GM12878 (cell line): ENCODE data around the gene CLIC5. TPM values are rescaled to one million over a fixed set of nuclear protein-coding genes. Genes with fewer than 3 reads are reported as not detected.

Source experiments
- ATAC-seq: fragments of 200-7000 bp; cut with Tn5 transposase; 3 replicates; pipeline ENCODE4 v1.9.1; 2020; ENCODE audit warnings: mild to moderate bottlenecking, moderate library complexity
- BruUV-seq: library from RNA; stranded (reverse); fragments of 400-500 nt; replicated peaks from 2 replicates; lab custom pipeline; 2021; lab: Mats Ljungman, UMichigan
- CTCF ChIA-PET: fragments of 300-600 bp; sonication (Branson Sonifier 250); formaldehyde crosslinking; extraction: SDS; loops from one replicate; lab custom pipeline; 2021; ENCODE audit warnings: inconsistent platforms; lab: Yijun Ruan, JAX
- POLR2A ChIA-PET: fragments of 350-600 bp; formaldehyde crosslinking; extraction: SDS; loops from one replicate; lab custom pipeline; 2021; ENCODE audit warnings: inconsistent platforms; lab: Charles Lee
- RAD21 ChIA-PET: fragments of 300-600 bp; sonication (Branson Sonifier 250); formaldehyde crosslinking; loops from one replicate; lab custom pipeline; 2023; ENCODE audit warnings: antibody characterized with exemption; ENCODE audit not compliant: unreplicated experiment; lab: Charles Lee
- SMC1A ChIA-PET: fragments of 300-600 bp; sonication (Branson Sonifier 250); formaldehyde crosslinking; loops from one replicate; lab custom pipeline; 2023; ENCODE audit not compliant: unreplicated experiment, uncharacterized antibody; lab: Charles Lee
- DNase-seq: peaks from one replicate; pipeline ENCODE4 v3.0.0-alpha.2; 2011; ENCODE audit warnings: low read depth, low spot score
- FAIRE-seq: peaks from 3 replicates; lab custom pipeline; 2011; peaks lifted over from hg19 to GRCh38; lab: Jason Lieb, UNC
- H2AFZ ChIP-seq: 2 replicates; pipeline ENCODE4 v1.6.0; 2011; ENCODE audit warnings: low read depth, low read length, control low read depth; ENCODE audit not compliant: control insufficient read depth
- H3K27ac ChIP-seq: 2 replicates; pipeline ENCODE4 v1.5.1; 2011; ENCODE audit warnings: control low read depth; ENCODE audit not compliant: control insufficient read depth, insufficient read depth
- H3K27me3 ChIP-seq, 2 experiments: replicated peaks in 1 of 2; 2 replicates each; pipeline versions ENCODE4 v1.6.0 to v1.6.1; 2011; ENCODE audit warnings: low read length in 1 of 2; ENCODE audit not compliant: control insufficient read depth in 2 of 2, insufficient read depth in 2 of 2
- H3K36me3 ChIP-seq, 2 experiments: 2 replicates each; pipeline ENCODE4 v1.5.1; 2011; ENCODE audit warnings: low read length in 1 of 2; ENCODE audit not compliant: control insufficient read depth in 2 of 2, insufficient read depth in 2 of 2
- H3K4me1 ChIP-seq: 2 replicates; pipeline ENCODE4 v1.6.1; 2011; ENCODE audit warnings: mild to moderate bottlenecking, low read length, moderate library complexity, mixed read lengths; ENCODE audit not compliant: control insufficient read depth, insufficient read depth
- H3K4me2 ChIP-seq: 2 replicates; pipeline ENCODE4 v1.6.0; 2011; ENCODE audit warnings: control low read depth; ENCODE audit not compliant: control insufficient read depth, insufficient read depth
- H3K4me3 ChIP-seq: fragments of 200-600 bp; sonication (generic); 2 replicates; pipeline ENCODE4 v1.5.1; 2016
- H3K79me2 ChIP-seq: 2 replicates; pipeline ENCODE4 v1.6.0; 2011; ENCODE audit warnings: low read length; ENCODE audit not compliant: control insufficient read depth, insufficient read depth
- H3K9ac ChIP-seq: 2 replicates; pipeline ENCODE4 v1.8.0; 2011; ENCODE audit warnings: low read length, control low read depth, mixed read lengths; ENCODE audit not compliant: control insufficient read depth, insufficient read depth
- H3K9me3 ChIP-seq: replicated peaks from 3 replicates; pipeline ENCODE4 v1.5.1; 2011; ENCODE audit warnings: mild to moderate bottlenecking, low read length; ENCODE audit not compliant: control insufficient read depth, insufficient read depth
- H4K20me1 ChIP-seq: 2 replicates; pipeline ENCODE4 v1.6.0; 2011; ENCODE audit not compliant: control insufficient read depth, insufficient read depth
- CEBPB ChIP-seq, 2 experiments: fragments of 150-350 bp in 1 of 2; IDR thresholded peaks; 2 replicates each; pipeline ENCODE4 v1.6.1; 2012 to 2014; ENCODE audit warnings: low read depth in 2 of 2, low read length in 2 of 2, borderline replicate concordance in 1 of 2, inconsistent platforms in 1 of 2
- DPF2 ChIP-seq: fragments of 450-650 bp; IDR thresholded peaks from 2 replicates; pipeline ENCODE4 v1.6.1; 2017; ENCODE audit warnings: mild to moderate bottlenecking
- IRF5 ChIP-seq: fragments of 450-650 bp; IDR thresholded peaks from 2 replicates; pipeline ENCODE4 v1.6.1; 2017; ENCODE audit warnings: borderline replicate concordance
- MAX ChIP-seq: IDR thresholded peaks from 2 replicates; pipeline ENCODE4 v1.6.1; 2012; ENCODE audit warnings: low read depth, low read length, improper control_type of control experiment
- MXI1 ChIP-seq: fragments of 150-350 bp; IDR thresholded peaks from 2 replicates; pipeline ENCODE4 v1.6.1; 2011; ENCODE audit warnings: low read depth, mild to moderate bottlenecking, inconsistent platforms, low read length, improper control_type of control experiment
- MYC ChIP-seq: IDR thresholded peaks from 2 replicates; pipeline ENCODE4 v1.6.1; 2011; ENCODE audit warnings: mild to moderate bottlenecking, low read length, moderate library complexity, inconsistent platforms; ENCODE audit not compliant: insufficient read depth, insufficient replicate concordance, insufficient read length, severe bottlenecking
- REST ChIP-seq: IDR thresholded peaks from 2 replicates; pipeline ENCODE4 v1.6.1; 2012; ENCODE audit warnings: mild to moderate bottlenecking, low read depth, low read length
- SMARCA5 ChIP-seq: fragments of 450-650 bp; IDR thresholded peaks from 2 replicates; pipeline ENCODE4 v1.6.1; 2017; ENCODE audit warnings: mild to moderate bottlenecking
- SMC3 ChIP-seq: IDR thresholded peaks from 2 replicates; pipeline ENCODE4 v1.6.1; 2011; ENCODE audit warnings: low read length, improper control_type of control experiment, borderline replicate concordance
- TAF1 ChIP-seq: IDR thresholded peaks from 2 replicates; pipeline ENCODE4 v1.6.1; 2011; ENCODE audit warnings: mild to moderate bottlenecking, low read depth, low read length, borderline replicate concordance
- YBX1 ChIP-seq: fragments of 450-650 bp; IDR thresholded peaks from 2 replicates; pipeline ENCODE4 v1.6.1; 2016; ENCODE audit warnings: antibody characterized with exemption
- ZBTB11 ChIP-seq: fragments of 450-650 bp; formaldehyde crosslinking; IDR thresholded peaks from 2 replicates; pipeline ENCODE4 v1.5.0; 2022; ENCODE audit warnings: mild to moderate bottlenecking, missing genetic modification characterization
- WGBS: methylation state at CpG from one replicate; pipeline ENCODE4 v1.1.6; 2016; ENCODE audit warnings: low lambda C conversion rate; ENCODE audit not compliant: insufficient replicate concordance, insufficient coverage; ENCODE audit errors: missing lambda C conversion rate; 5-methylcytosine and 5-hydroxymethylcytosine counted together
- in situ Hi-C: fragments of 300-500 bp; cut with MboI; formaldehyde crosslinking; loops from 9 replicates; pipeline ENCODE4 v1.14.3; 2018; ENCODE audit warnings: mixed read lengths
- intact Hi-C: fragments of 100-400 bp; cut with micrococcal nuclease; formaldehyde crosslinking; loops from one replicate; pipeline ENCODE4 v1.14.2; 2022; ENCODE audit not compliant: unreplicated experiment
- polyA plus RNA-seq, 11 experiments: library from polyadenylated mRNA; depleted of rRNA in 4 of 11; unstranded in 6 of 11; stranded (reverse) in 5 of 11; fragments of >200 nt; fragmentation: Nextera tagmentation in 4 of 11; fragmentation: Illumina TruSeq in 1 of 11; extraction: Ambion mirVana in 4 of 11; extraction: Trizol in 1 of 11; gene quantifications; 1 replicate in 1 of 11; 2 replicates in 10 of 11; pipeline versions ENCODE4 v1.2.1 to v1.2.3, GENCODE V29; 2011 to 2016; ENCODE audit warnings: inconsistent platforms in 2 of 11, missing spikeins in 2 of 11, low read depth in 1 of 11
- total RNA-seq, 4 experiments: library from RNA; depleted of rRNA in 3 of 4; stranded (reverse); fragments of >200 nt in 3 of 4; fragmentation: Illumina TruSeq in 1 of 4; extraction: Trizol in 1 of 4; gene quantifications; 2 replicates each; pipeline versions ENCODE4 v1.2.1 to v1.2.3, GENCODE V29; 2013 to 2021

The CLIC5 gene
- total and polyA plus RNA-seq, 10 of the 15 experiments (the other 5 are each of a cell fraction or from before 2014, with no cell fraction given): 0.01 to 0.08 (median 0.02) TPM; not detected in 7

- TF ChIP-seq MXI1 (no peak), SMC3 (no peak), SMARCA5 (no peak), TAF1 (no peak), ZBTB11 (CRISPR knock-in tag) (no peak), MYC (no peak), DPF2 (no peak), CEBPB (IDR thresholded peaks at IDR 0.05; ENCODE audit: borderline replicate concordance in 1 of 2, low read depth in 2 of 2, low read length in 2 of 2) (no peak), IRF5 (no peak), YBX1 (no peak), MAX (no peak), REST (no peak)
- Histone ChIP-seq H3K27me3 (peaks cover 4 to 13% of the 10 kb centered on the region in 2 experiments; a peak in 3 of 4 replicates), H3K36me3 (no peaks in the 10 kb centered on the region), H4K20me1 (no peaks in the 10 kb centered on the region), H3K27ac (no peak overlapping the region), H3K4me3 (no peak overlapping the region), H3K9me3 (no peaks in the 10 kb centered on the region; the same call in 2 of the 3 replicates), H3K9ac (no peak overlapping the region), H3K4me2 (no peak overlapping the region), H3K79me2 (no peaks in the 10 kb centered on the region), H2AFZ (no peak overlapping the region), H3K4me1 (peaks cover 10% of the 10 kb centered on the region)
- in situ Hi-C loops (no loop called here), intact Hi-C loops (no loop called here)
- no peak for DNase-seq
- ChIA-PET SMC1A (interaction anchor here (1.3 to 1.7 kb wide), 2 partner anchors 11 to 30 kb away, joined by 3 to 6 read pairs; no protein-coding TSS in a partner anchor), CTCF (interaction anchor here (1.0 kb wide), 1 partner anchor 79 kb away, joined by 4 read pairs; no protein-coding TSS in a partner anchor), POLR2A (no interaction called here), RAD21 (interaction anchor here (1.2 to 1.4 kb wide), 2 partner anchors 118 to 211 kb away, joined by 3 read pairs; no protein-coding TSS in a partner anchor)
- no peak for ATAC-seq
- no TSS peak for BruUV-seq
- no peak for FAIRE-seq
- WGBS: 45% methylated on average over 3 of the region's 3 CpGs
Measured at GRCh38 chr6:46010270-46010669, 5.4 kb downstream of the CLIC5 start.
